Ishikawa (cell line): ENCODE data around the gene COQ10B.

ENCODE experiments used
- CEBPB ChIP-seq: IDR thresholded peaks from 2 replicates; pipeline ENCODE4 v1.6.1; 2012
- CREB1 ChIP-seq: IDR thresholded peaks from 2 replicates; pipeline ENCODE4 v1.6.1; 2012; ENCODE audit warnings: low read depth
- EGR1 ChIP-seq: IDR thresholded peaks from 2 replicates; pipeline ENCODE4 v1.6.1; 2012
- EP300 ChIP-seq: IDR thresholded peaks from 2 replicates; pipeline ENCODE4 v1.6.1; 2012; ENCODE audit warnings: borderline replicate concordance
- FOXM1 ChIP-seq: IDR thresholded peaks from 2 replicates; pipeline ENCODE4 v1.6.1; 2012; ENCODE audit warnings: low read depth, borderline replicate concordance
- NFIC ChIP-seq: IDR thresholded peaks from 2 replicates; pipeline ENCODE4 v1.6.1; 2012
- RAD21 ChIP-seq: IDR thresholded peaks from 2 replicates; pipeline ENCODE4 v1.6.1; 2012; ENCODE audit warnings: low read depth
- TAF1 ChIP-seq: IDR thresholded peaks from 2 replicates; pipeline ENCODE4 v1.6.1; 2012; ENCODE audit warnings: low read depth, mild to moderate bottlenecking
- TCF12 ChIP-seq: IDR thresholded peaks from 2 replicates; pipeline ENCODE4 v1.6.1; 2012; ENCODE audit warnings: low read depth
- TEAD4 ChIP-seq: IDR thresholded peaks from 2 replicates; pipeline ENCODE4 v1.6.1; 2012
- USF1 ChIP-seq: IDR thresholded peaks from 2 replicates; pipeline ENCODE4 v1.6.1; 2012
- YY1 ChIP-seq: IDR thresholded peaks from 2 replicates; pipeline ENCODE4 v1.6.1; 2012; ENCODE audit warnings: low read depth
- ZBTB7A ChIP-seq: IDR thresholded peaks from 2 replicates; pipeline ENCODE4 v1.6.1; 2012; ENCODE audit warnings: low read depth
- TF ChIP-seq, protein P1 (sequence below): IDR thresholded peaks from 2 replicates; pipeline ENCODE4 v1.6.1; 2012
- TF ChIP-seq, protein P2 (sequence below): IDR thresholded peaks from 2 replicates; pipeline ENCODE4 v1.6.1; 2012; ENCODE audit warnings: low read depth, mild to moderate bottlenecking

The COQ10B gene

DNA sequence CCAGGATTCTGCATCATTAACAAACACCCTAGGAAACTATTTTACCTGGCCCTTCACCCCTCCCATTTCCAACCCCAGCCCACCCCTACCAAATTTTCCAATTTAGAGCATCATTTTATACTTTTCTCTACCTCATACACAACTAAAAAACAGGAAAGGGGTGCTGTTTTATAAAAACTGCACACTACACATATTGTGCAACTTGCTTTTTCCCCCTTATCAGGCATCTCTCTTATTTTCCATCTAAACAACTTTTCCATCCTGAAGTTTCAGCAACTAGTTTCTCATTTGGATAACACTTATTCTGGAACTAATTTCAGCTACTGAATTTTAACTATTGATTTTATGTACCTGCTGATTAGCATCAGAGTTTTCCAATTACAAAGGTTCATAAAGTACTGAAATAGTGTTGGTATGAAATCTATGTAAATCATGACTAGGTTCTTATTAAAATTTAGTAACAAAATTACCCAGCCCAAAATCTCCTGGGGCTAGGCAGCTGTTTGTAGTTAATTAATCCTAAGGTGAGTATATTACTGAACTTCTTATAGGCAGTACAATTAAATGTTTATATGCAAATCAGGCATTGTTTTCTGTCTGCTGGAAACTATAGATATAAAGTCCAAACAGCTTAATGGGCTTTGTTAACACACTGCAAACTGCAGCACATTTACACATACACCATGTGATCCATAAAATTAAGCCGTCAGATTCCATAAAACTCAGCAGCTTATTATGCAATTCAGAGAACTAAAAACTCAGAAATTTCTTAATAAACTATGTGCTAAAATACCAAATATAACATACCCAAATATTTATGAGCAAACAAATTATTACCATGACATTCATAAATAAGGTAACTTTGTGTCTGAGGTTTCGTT is 26.4 kb upstream of the COQ10B start:
- TF ChIP-seq YY1 (no peak), TCF12 (no peak), EGR1 (no peak)

DNA sequence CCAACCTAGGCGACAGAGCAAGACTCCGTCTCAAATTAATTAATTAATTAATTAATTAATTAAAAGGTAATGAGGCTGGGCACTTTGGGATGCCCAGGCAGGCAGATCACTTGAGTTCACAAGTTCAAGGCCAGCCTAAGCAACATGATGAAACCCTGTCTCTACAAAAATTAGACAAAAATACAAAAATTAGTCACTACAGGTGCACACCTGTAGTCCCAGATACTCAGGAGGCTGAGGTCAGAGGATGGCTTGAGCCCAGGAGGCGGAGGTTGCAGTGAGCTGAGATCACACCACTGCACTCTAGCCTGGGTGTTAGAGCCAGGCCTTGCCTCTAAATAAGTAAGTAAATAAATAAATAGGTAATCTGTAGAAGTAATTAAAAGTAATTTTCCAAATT is 25.4 kb upstream of the COQ10B start:
- TF ChIP-seq TAF1: no peak
- no peak for TF ChIP-seq EGR1
- TF ChIP-seq CEBPB: no peak
- TF ChIP-seq USF1: no peak
- TF ChIP-seq CREB1: no peak
- TF ChIP-seq RAD21: no peak
- no peak for TF ChIP-seq TCF12
- TF ChIP-seq YY1: no peak
- TF ChIP-seq, protein P1, sequence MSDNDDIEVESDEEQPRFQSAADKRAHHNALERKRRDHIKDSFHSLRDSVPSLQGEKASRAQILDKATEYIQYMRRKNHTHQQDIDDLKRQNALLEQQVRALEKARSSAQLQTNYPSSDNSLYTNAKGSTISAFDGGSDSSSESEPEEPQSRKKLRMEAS: no peak
- TF ChIP-seq EP300: no peak
- TF ChIP-seq TEAD4: no peak
- TF ChIP-seq NFIC: no peak
- TF ChIP-seq ZBTB7A: no peak
- TF ChIP-seq, protein P2, sequence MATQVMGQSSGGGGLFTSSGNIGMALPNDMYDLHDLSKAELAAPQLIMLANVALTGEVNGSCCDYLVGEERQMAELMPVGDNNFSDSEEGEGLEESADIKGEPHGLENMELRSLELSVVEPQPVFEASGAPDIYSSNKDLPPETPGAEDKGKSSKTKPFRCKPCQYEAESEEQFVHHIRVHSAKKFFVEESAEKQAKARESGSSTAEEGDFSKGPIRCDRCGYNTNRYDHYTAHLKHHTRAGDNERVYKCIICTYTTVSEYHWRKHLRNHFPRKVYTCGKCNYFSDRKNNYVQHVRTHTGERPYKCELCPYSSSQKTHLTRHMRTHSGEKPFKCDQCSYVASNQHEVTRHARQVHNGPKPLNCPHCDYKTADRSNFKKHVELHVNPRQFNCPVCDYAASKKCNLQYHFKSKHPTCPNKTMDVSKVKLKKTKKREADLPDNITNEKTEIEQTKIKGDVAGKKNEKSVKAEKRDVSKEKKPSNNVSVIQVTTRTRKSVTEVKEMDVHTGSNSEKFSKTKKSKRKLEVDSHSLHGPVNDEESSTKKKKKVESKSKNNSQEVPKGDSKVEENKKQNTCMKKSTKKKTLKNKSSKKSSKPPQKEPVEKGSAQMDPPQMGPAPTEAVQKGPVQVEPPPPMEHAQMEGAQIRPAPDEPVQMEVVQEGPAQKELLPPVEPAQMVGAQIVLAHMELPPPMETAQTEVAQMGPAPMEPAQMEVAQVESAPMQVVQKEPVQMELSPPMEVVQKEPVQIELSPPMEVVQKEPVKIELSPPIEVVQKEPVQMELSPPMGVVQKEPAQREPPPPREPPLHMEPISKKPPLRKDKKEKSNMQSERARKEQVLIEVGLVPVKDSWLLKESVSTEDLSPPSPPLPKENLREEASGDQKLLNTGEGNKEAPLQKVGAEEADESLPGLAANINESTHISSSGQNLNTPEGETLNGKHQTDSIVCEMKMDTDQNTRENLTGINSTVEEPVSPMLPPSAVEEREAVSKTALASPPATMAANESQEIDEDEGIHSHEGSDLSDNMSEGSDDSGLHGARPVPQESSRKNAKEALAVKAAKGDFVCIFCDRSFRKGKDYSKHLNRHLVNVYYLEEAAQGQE: no peak
- no peak for TF ChIP-seq FOXM1

- TF ChIP-seq FOXM1 (no peak), ZBTB7A (no peak), YY1 (no peak), CREB1 (no peak), RAD21 (no peak), EP300 (no peak), CEBPB (no peak), NFIC (no peak), TEAD4 (no peak), EGR1 (no peak), USF1 (no peak), TCF12 (no peak), TAF1 (no peak)
- TF ChIP-seq, protein P1: no peak
- TF ChIP-seq, protein P2: no peak
These were observed 21.5 kb upstream of the COQ10B start for GRCh38 chr2:197431858-197432257.

- no peak for TF ChIP-seq FOXM1
- TF ChIP-seq TAF1: no peak
- no peak for TF ChIP-seq TCF12
- no peak for TF ChIP-seq TEAD4
- TF ChIP-seq EGR1: no peak
- TF ChIP-seq USF1: no peak
- TF ChIP-seq ZBTB7A: no peak
- TF ChIP-seq EP300: no peak
- TF ChIP-seq, protein P1: no peak
- TF ChIP-seq YY1: no peak
These were observed 19.4 kb upstream of the COQ10B start for GRCh38 chr2:197433780-197434438.
